ENCODE data around the gene PLA2G4D. TPM values are rescaled to one million over a fixed set of nuclear protein-coding genes. Genes with fewer than 3 reads are reported as not detected.

PLA2G4D gene
- polyA plus RNA-seq, 1 experiment: not detected

GRCh38 chr15:42110367-42110766, 16.0 kb upstream of the PLA2G4D start:
- DNase-seq (ENCODE audit: low read depth, low spot score): no peak
- no peak overlapping the region for H3K27ac ChIP-seq (ENCODE audit: low read depth, low read length)
- ChIA-PET CTCF (interaction anchor here (1.3 to 2.1 kb wide), 2 partner anchors 26 to 53 kb away, joined by 3 to 8 read pairs; no protein-coding TSS in a partner anchor), POLR2A (no interaction called here)
- no peaks in the 10 kb centered on the region for H3K9me3 ChIP-seq (ENCODE audit: control insufficient read depth, insufficient read depth, low read length)
- H3K27me3 ChIP-seq (ENCODE audit: control insufficient read depth, insufficient read depth, low read length): peaks cover 34% of the 10 kb centered on the region
- no peak overlapping the region for H3K4me3 ChIP-seq (ENCODE audit: low read depth, low read length)
- TF ChIP-seq CTCF (IDR thresholded peaks at IDR 0.05; ENCODE audit: low read depth, low read length): no peak

DNA sequence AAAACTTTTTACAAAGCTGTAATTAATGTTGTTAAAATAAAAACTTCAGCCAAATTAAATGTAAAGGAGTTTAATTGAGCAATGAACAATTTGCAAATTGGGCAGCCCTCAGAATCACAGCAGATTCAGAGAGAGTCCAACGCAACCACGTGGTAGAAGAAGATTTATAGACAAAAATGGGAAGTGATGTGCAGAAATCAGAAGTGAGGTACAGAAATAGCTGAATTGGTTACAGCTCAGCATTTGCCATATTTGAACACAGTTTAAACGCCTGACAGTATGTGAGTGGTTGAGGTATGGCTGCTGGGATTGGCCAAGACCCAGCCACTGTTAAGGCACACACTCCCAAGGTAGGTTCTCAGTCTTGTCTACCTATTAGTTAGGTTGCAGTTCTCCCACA, 14.4 kb upstream of the PLA2G4D start:
- TF ChIP-seq CTCF (IDR thresholded peaks at IDR 0.05; ENCODE audit: low read depth, low read length): no peak
- ChIA-PET CTCF (interaction anchor here (1.8 kb wide), 1 partner anchor 25 kb away, joined by 7 read pairs; no protein-coding TSS in a partner anchor), POLR2A (no interaction called here)
- no peak overlapping the region for H3K27ac ChIP-seq (ENCODE audit: low read depth, low read length)
- no peak overlapping the region for H3K4me3 ChIP-seq (ENCODE audit: low read depth, low read length)
- H3K9me3 ChIP-seq (ENCODE audit: control insufficient read depth, insufficient read depth, low read length): no peaks in the 10 kb centered on the region
- H3K27me3 ChIP-seq (ENCODE audit: control insufficient read depth, insufficient read depth, low read length): peaks cover 29% of the 10 kb centered on the region
- DNase-seq (ENCODE audit: low read depth, low spot score): no peak

GRCh38 chr15:42108189-42108588, 13.8 kb upstream of the PLA2G4D start:
- no peak for TF ChIP-seq CTCF (IDR thresholded peaks at IDR 0.05; ENCODE audit: low read depth, low read length)
- Histone ChIP-seq H3K4me3 (ENCODE audit: low read depth, low read length) (no peak overlapping the region), H3K27ac (ENCODE audit: low read depth, low read length) (no peak overlapping the region), H3K9me3 (ENCODE audit: control insufficient read depth, insufficient read depth, low read length) (no peaks in the 10 kb centered on the region), H3K27me3 (ENCODE audit: control insufficient read depth, insufficient read depth, low read length) (peaks cover 29% of the 10 kb centered on the region)
- CTCF ChIA-PET: interaction anchor here (1.8 kb wide), 1 partner anchor 24 kb away, joined by 7 read pairs; no protein-coding TSS in a partner anchor
- DNase-seq (ENCODE audit: low read depth, low spot score): no peak
- POLR2A ChIA-PET: no interaction called here

DNA sequence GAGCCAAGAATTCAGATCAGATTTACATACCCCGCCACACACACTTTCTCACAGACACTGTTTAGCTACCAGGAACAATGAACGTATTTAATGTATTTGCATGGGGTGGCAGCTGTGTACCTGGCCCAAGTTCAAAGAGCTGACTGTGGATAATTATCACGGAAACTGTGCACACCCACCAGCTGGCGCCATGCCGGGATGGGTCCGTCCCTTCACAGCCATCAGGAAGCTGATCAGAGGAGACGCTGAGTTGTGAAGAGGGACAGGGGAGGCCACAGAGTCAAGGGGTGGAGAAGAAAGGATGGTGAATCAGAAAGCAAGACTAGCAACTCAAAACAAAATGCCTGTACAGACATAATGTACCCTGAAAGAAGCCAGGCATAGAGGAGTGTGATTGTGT, 13.1 kb upstream of the PLA2G4D start:
- Histone ChIP-seq H3K27me3 (ENCODE audit: control insufficient read depth, insufficient read depth, low read length) (peaks cover 29% of the 10 kb centered on the region), H3K4me3 (ENCODE audit: low read depth, low read length) (no peak overlapping the region), H3K9me3 (ENCODE audit: control insufficient read depth, insufficient read depth, low read length) (no peaks in the 10 kb centered on the region; the same call in 1 of the 2 replicates), H3K27ac (ENCODE audit: low read depth, low read length) (no peak overlapping the region)
- CTCF ChIA-PET: interaction anchor here (1.8 kb wide), 1 partner anchor 24 kb away, joined by 7 read pairs; no protein-coding TSS in a partner anchor
- no peak for DNase-seq (ENCODE audit: low read depth, low spot score)
- POLR2A ChIA-PET: no interaction called here
- TF ChIP-seq CTCF (IDR thresholded peaks at IDR 0.05; ENCODE audit: low read depth, low read length): no peak

DNA sequence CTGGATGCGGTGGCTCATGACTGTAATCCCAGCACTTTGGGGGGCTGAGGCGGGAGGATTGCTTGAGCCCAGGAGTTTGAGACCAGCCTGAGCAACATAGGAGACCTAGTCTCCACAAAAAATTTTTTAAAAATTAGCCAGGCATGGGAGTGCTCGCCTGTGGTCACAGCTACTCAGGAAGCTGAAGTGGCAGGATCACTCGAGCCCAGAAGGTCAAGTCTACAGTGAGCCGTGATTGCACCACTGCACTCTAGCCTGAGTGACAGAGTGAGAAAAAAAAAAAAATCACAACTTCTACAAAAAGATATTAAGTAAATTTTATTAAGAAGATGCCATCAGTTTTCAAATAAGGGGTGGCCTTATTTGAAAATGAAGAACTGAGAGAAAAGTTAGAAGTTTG, 11.9 kb upstream of the PLA2G4D start:
- Histone ChIP-seq H3K4me3 (ENCODE audit: low read depth, low read length) (no peak overlapping the region), H3K27ac (ENCODE audit: low read depth, low read length) (no peak overlapping the region), H3K9me3 (ENCODE audit: control insufficient read depth, insufficient read depth, low read length) (no peaks in the 10 kb centered on the region; the same call in 1 of the 2 replicates), H3K27me3 (ENCODE audit: control insufficient read depth, insufficient read depth, low read length) (peaks cover 25% of the 10 kb centered on the region)
- POLR2A ChIA-PET: no interaction called here
- CTCF ChIA-PET: interaction anchor here (2.2 kb wide), 1 partner anchor 22 kb away, joined by 8 read pairs; no protein-coding TSS in a partner anchor
- TF ChIP-seq CTCF (IDR thresholded peaks at IDR 0.05; ENCODE audit: low read depth, low read length): no peak
- no peak for DNase-seq (ENCODE audit: low read depth, low spot score)

All from AG04450 (cell line).